GM10248 (cell line): ENCODE results near the gene ZSWIM1.

ENCODE experiments used
- CTCF ChIA-PET: fragments of 300-600 bp; sonication (Branson Sonifier 250); formaldehyde crosslinking; extraction: SDS; loops from one replicate; lab custom pipeline; 2021; ENCODE audit warnings: antibody characterized with exemption; lab: Yijun Ruan, JAX
- POLR2A ChIA-PET: fragments of 350-650 bp; sonication (Branson Sonifier 250); formaldehyde crosslinking; extraction: SDS; loops from one replicate; lab custom pipeline; 2020; ENCODE audit warnings: antibody characterized with exemption; lab: Yijun Ruan, JAX
- DNase-seq: peaks from one replicate; pipeline ENCODE4 v3.0.0; 2012; ENCODE audit errors: extremely low spot score
- CTCF ChIP-seq: IDR thresholded peaks from 2 replicates; pipeline ENCODE4 v1.5.1; 2012; ENCODE audit warnings: mild to moderate bottlenecking, low read depth; ENCODE audit errors: extremely low read depth, missing control alignments, control extremely low read depth

The ZSWIM1 gene

GRCh38 chr20:45861221-45862075 is 19.6 kb upstream of the ZSWIM1 start:
- TF ChIP-seq CTCF: no peak
- ChIA-PET CTCF (interaction anchor here (1.5 kb wide), 1 partner anchor 20 kb away, joined by 3 read pairs; no protein-coding TSS in a partner anchor), POLR2A (no interaction called here)
- DNase-seq: no peak

- POLR2A ChIA-PET: no interaction called here
- CTCF ChIA-PET: interaction anchor here (1.1 kb wide), 1 partner anchor 10 kb away, joined by 3 read pairs; no protein-coding TSS in a partner anchor
- TF ChIP-seq CTCF: no peak
- no peak for DNase-seq
These were observed 17.2 kb upstream of the ZSWIM1 start for GRCh38 chr20:45863543-45864470.

- ChIA-PET CTCF (no interaction called here), POLR2A (no interaction called here)
- TF ChIP-seq CTCF: no peak
- DNase-seq: no peak
These were observed 14.6 kb upstream of the ZSWIM1 start for GRCh38 chr20:45866454-45866853.

- CTCF ChIA-PET: interaction anchor here (1.6 to 2.4 kb wide), 3 partner anchors 17 to 102 kb away, joined by 3 to 6 read pairs (median 4); no protein-coding TSS in a partner anchor
- POLR2A ChIA-PET: no interaction called here
- no peak for TF ChIP-seq CTCF
- no peak for DNase-seq
These were observed 13.8 kb upstream of the ZSWIM1 start for GRCh38 chr20:45867136-45867818.

- no peak for DNase-seq
- ChIA-PET CTCF (interaction anchor here (1.6 to 2.4 kb wide), 3 partner anchors 16 to 102 kb away, joined by 3 to 6 read pairs (median 4); no protein-coding TSS in a partner anchor), POLR2A (no interaction called here)
- no peak for TF ChIP-seq CTCF
These were observed 13.2 kb upstream of the ZSWIM1 start for GRCh38 chr20:45867819-45868176.
